K562 (cell line): Measurements from ENCODE around the gene RPL3. TPM values are rescaled to one million over a fixed set of nuclear protein-coding genes. Genes with fewer than 3 reads are reported as not detected.

Experiments used
- ATAC-seq: fragments of 200-7000 bp; cut with Tn5 transposase; 3 replicates; pipeline ENCODE4 v1.9.1; 2020; ENCODE audit warnings: moderate library complexity
- BruUV-seq: library from RNA; stranded (reverse); fragments of 400-500 nt; replicated peaks from 2 replicates; lab custom pipeline; 2021; lab: Mats Ljungman, UMichigan
- CTCF ChIA-PET: fragments of 300-600 bp; formaldehyde crosslinking; extraction: SDS; loops from one replicate; lab custom pipeline; 2021; ENCODE audit warnings: low intra/inter-chr PET ratio; lab: Yijun Ruan, JAX
- POLR2A ChIA-PET: fragments of 300-600, 350-650 bp; sonication (Branson Sonifier 250); formaldehyde crosslinking; extraction: SDS; loops from one replicate; lab custom pipeline; 2021; ENCODE audit warnings: antibody characterized with exemption, inconsistent platforms; lab: Yijun Ruan, JAX
- DNase-seq, 4 experiments: peaks; one replicate each; pipeline versions ENCODE4 v3.0.0 to v3.0.0-alpha.2; 2011 to 2018; ENCODE audit warnings: low spot score in 3 of 4, mixed read lengths in 3 of 4; ENCODE audit errors: extremely low read depth in 1 of 4
- FAIRE-seq: peaks from 2 replicates; lab custom pipeline; 2011; peaks lifted over from hg19 to GRCh38; lab: Jason Lieb, UNC
- H2AFZ ChIP-seq: 2 replicates; pipeline ENCODE4 v1.6.0; 2011; ENCODE audit warnings: low read depth, low read length, control low read depth, inconsistent platforms
- H3K27ac ChIP-seq: fragments of 200-600 bp; 3 replicates; pipeline ENCODE4 v1.8.0; 2011; ENCODE audit warnings: low read depth, mild to moderate bottlenecking, control low read depth, inconsistent platforms, low read length, moderate library complexity, mixed read lengths; ENCODE audit errors: extremely low read depth
- H3K27me3 ChIP-seq, 2 experiments: fragments of 300-600 bp in 1 of 2; 2 replicates in 1 of 2; 3 replicates in 1 of 2; pipeline versions ENCODE4 v1.6.0 to v1.8.0; 2011; ENCODE audit warnings: inconsistent platforms in 2 of 2, low read length in 2 of 2, mild to moderate bottlenecking in 1 of 2, mixed read lengths in 1 of 2, moderate library complexity in 1 of 2; ENCODE audit not compliant: control insufficient read depth in 2 of 2, insufficient read depth in 2 of 2
- H3K36me3 ChIP-seq: fragments of 300-600 bp; 3 replicates; pipeline ENCODE4 v1.8.0; 2011; ENCODE audit warnings: mild to moderate bottlenecking, low read length, inconsistent platforms; ENCODE audit not compliant: control insufficient read depth, insufficient read depth
- H3K4me1 ChIP-seq, 2 experiments: fragments of 200-600 bp in 1 of 2; replicated peaks in 1 of 2; 2 replicates in 1 of 2; 3 replicates in 1 of 2; pipeline versions ENCODE4 v1.5.1 to v1.8.0; 2011; ENCODE audit warnings: inconsistent platforms in 2 of 2, low read length in 2 of 2, mild to moderate bottlenecking in 1 of 2, mixed read lengths in 1 of 2, moderate library complexity in 1 of 2; ENCODE audit not compliant: control insufficient read depth in 2 of 2, insufficient read depth in 2 of 2
- H3K4me2 ChIP-seq: 2 replicates; pipeline ENCODE4 v1.6.1; 2011; ENCODE audit warnings: low read length, control low read depth, inconsistent platforms, mixed read lengths; ENCODE audit not compliant: insufficient read depth
- H3K4me3 ChIP-seq: fragments of 200-600 bp; sonication (generic), shearing (Covaris generic); 2 replicates; pipeline ENCODE4 v1.5.1; 2016; ENCODE audit warnings: control low read depth, inconsistent platforms
- H3K79me2 ChIP-seq: fragments of 200-600 bp; 3 replicates; pipeline ENCODE4 v1.8.0; 2011; ENCODE audit warnings: low read length, inconsistent platforms; ENCODE audit not compliant: control insufficient read depth, insufficient read depth
- H3K9ac ChIP-seq, 2 experiments: 2 replicates each; pipeline versions ENCODE4 v1.6.0 to v1.6.1; 2011; ENCODE audit warnings: low read depth in 2 of 2, low read length in 2 of 2, control low read depth in 1 of 2, inconsistent platforms in 1 of 2, mild to moderate bottlenecking in 1 of 2, mixed read lengths in 1 of 2; ENCODE audit not compliant: insufficient read depth in 1 of 2
- H3K9me1 ChIP-seq: one replicate; pipeline ENCODE4 v1.6.0; 2011; ENCODE audit warnings: inconsistent platforms, mild to moderate bottlenecking, low read length, moderate library complexity; ENCODE audit not compliant: control insufficient read depth, insufficient read depth
- H3K9me3 ChIP-seq: replicated peaks from 2 replicates; pipeline ENCODE4 v1.5.1; 2011; ENCODE audit warnings: low read depth, low read length, inconsistent platforms; ENCODE audit not compliant: control insufficient read depth, insufficient read depth
- H4K20me1 ChIP-seq: replicated peaks from 2 replicates; pipeline ENCODE4 v1.6.1; 2011; ENCODE audit warnings: low read length, inconsistent platforms, mixed read lengths; ENCODE audit not compliant: control insufficient read depth, insufficient read depth
- BRF2 ChIP-seq: IDR thresholded peaks from 3 replicates; pipeline ENCODE4 v1.6.1; 2011; ENCODE audit warnings: borderline replicate concordance, mild to moderate bottlenecking; ENCODE audit not compliant: insufficient read length, insufficient read depth
- HDAC1 ChIP-seq, 2 experiments: fragments of 450-650 bp; IDR thresholded peaks; 2 replicates each; pipeline ENCODE4 v1.6.1; 2016 to 2017; ENCODE audit warnings: inconsistent platforms in 1 of 2, mild to moderate bottlenecking in 1 of 2, moderate library complexity in 1 of 2
- HES1 ChIP-seq: fragments of 450-650 bp; IDR thresholded peaks from 2 replicates; pipeline ENCODE4 v1.6.1; 2016; ENCODE audit warnings: low read depth, mild to moderate bottlenecking, moderate library complexity
- U2AF1 ChIP-seq: fragments of 200-400 bp; formaldehyde crosslinking; optimal IDR thresholded peaks from 2 replicates; pipeline ENCODE3; 2017; ENCODE audit warnings: mild to moderate bottlenecking, low read depth, low read length, moderate library complexity
- ZNF324 ChIP-seq: fragments of 250-450 bp; sonication (Bioruptor Pico); IDR thresholded peaks from 2 replicates; pipeline ENCODE4 v1.4.0; 2020; ENCODE audit warnings: mild to moderate bottlenecking
- WGBS: fragments of 100-300 bp; shearing (Covaris generic); methylation state at CpG from one replicate; pipeline ENCODE4 v1.1.6; 2016; ENCODE audit warnings: low coverage, mixed read lengths; ENCODE audit not compliant: insufficient coverage; ENCODE audit errors: missing lambda C conversion rate; 5-methylcytosine and 5-hydroxymethylcytosine counted together
- in situ Hi-C: fragments of 300-500 bp; cut with MboI; formaldehyde crosslinking; loops from 4 replicates; pipeline ENCODE4 v1.15.0; 2018; ENCODE audit warnings: inconsistent platforms, mixed read lengths
- intact Hi-C: fragments of 100-400 bp; cut with micrococcal nuclease; formaldehyde crosslinking; loops from 2 replicates; pipeline ENCODE4 v1.14.2; 2022
- polyA plus RNA-seq, 8 experiments: library from polyadenylated mRNA; depleted of rRNA in 4 of 8; stranded (reverse) in 5 of 8; unstranded in 3 of 8; fragments of >200 nt; fragmentation: Nextera tagmentation in 2 of 8; fragmentation: Illumina TruSeq in 1 of 8; extraction: Ambion mirVana in 2 of 8; extraction: Trizol in 1 of 8; gene quantifications; 2 replicates each; pipeline versions ENCODE4 v1.2.1 to v1.2.3, GENCODE V29; 2011 to 2014; ENCODE audit warnings: inconsistent platforms in 1 of 8, missing spikeins in 1 of 8
- total RNA-seq, 7 experiments: library from RNA; depleted of rRNA in 6 of 7; stranded (reverse); fragments of >200 nt in 6 of 7; fragmentation: Illumina TruSeq in 2 of 7; extraction: Trizol in 2 of 7; gene quantifications; 2 replicates each; pipeline versions ENCODE4 v1.2.1 to v1.2.3, GENCODE V29; 2011 to 2021; ENCODE audit warnings: low replicate concordance in 1 of 7

The RPL3 gene
- total and polyA plus RNA-seq, 9 of the 15 experiments (the other 6 are each of a cell fraction or from before 2014, with no cell fraction given) = 1,624 to 4,066 (median 2,565) TPM

- ATAC-seq = no peak
- Histone ChIP-seq H3K4me1 (peaks cover 24 to 47% of the 10 kb centered on the region in 2 experiments), H3K9me3 (no peaks in the 10 kb centered on the region), H3K9me1 (no peaks in the 10 kb centered on the region), H3K4me2 (no peak overlapping the region), H4K20me1 (no peaks in the 10 kb centered on the region), H3K36me3 (no peaks in the 10 kb centered on the region), H3K9ac (no peak overlapping the region), H3K27me3 (no peaks in the 10 kb centered on the region), H3K4me3 (no peak overlapping the region), H3K27ac (no peak overlapping the region), H2AFZ (no peak overlapping the region), H3K79me2 (no peaks in the 10 kb centered on the region)
- ChIA-PET POLR2A (interaction anchor here (0.6 to 1.3 kb wide), 2 partner anchors 9 to 922 kb away, joined by 3 to 6 read pairs; no protein-coding TSS in a partner anchor), CTCF (no interaction called here)
- BruUV-seq = no TSS peak
- intact Hi-C loops = no loop called here
- in situ Hi-C loops = no loop called here
- no peak for TF ChIP-seq HDAC1 (IDR thresholded peaks at IDR 0.05)
- TF ChIP-seq HES1 = no peak
- no peak for TF ChIP-seq ZNF324 (CRISPR knock-in tag)
- TF ChIP-seq U2AF1 = no peak
- TF ChIP-seq BRF2 = no peak
- 76% methylated on average over 7 of the region's 13 CpGs for WGBS
- DNase-seq = no peak
- FAIRE-seq = no peak
Measured at GRCh38 chr22:39278040-39278439, 41.4 kb downstream of the RPL3 start.
